Neural crest cell (in vitro differentiated cells): ENCODE measurements around the gene XRCC3. TPM values are rescaled to one million over a fixed set of nuclear protein-coding genes. Genes with fewer than 3 reads are reported as not detected.

ENCODE experiments used
- DNase-seq: peaks from one replicate; pipeline ENCODE4 v3.0.0; 2021; ENCODE audit warnings: low read depth, mixed read lengths, low spot score
- H3K27ac Mint-ChIP-seq: one replicate; pipeline ENCODE4 v1.8.0; 2021; ENCODE audit warnings: mild to moderate bottlenecking, mixed read lengths; ENCODE audit not compliant: unreplicated experiment
- H3K27me3 Mint-ChIP-seq: 2 replicates; pipeline ENCODE4 v1.8.0; 2021; ENCODE audit warnings: low read depth, mild to moderate bottlenecking, mixed read lengths
- H3K36me3 Mint-ChIP-seq: 2 replicates; pipeline ENCODE4 v1.8.0; 2021; ENCODE audit warnings: low read depth, mild to moderate bottlenecking, mixed read lengths
- H3K4me1 Mint-ChIP-seq: 2 replicates; pipeline ENCODE4 v1.8.0; 2021; ENCODE audit warnings: mixed read lengths
- H3K4me3 Mint-ChIP-seq: one replicate; pipeline ENCODE4 v1.8.0; 2021; ENCODE audit warnings: mild to moderate bottlenecking, mixed read lengths
- H3K9me3 Mint-ChIP-seq: 2 replicates; pipeline ENCODE4 v1.8.0; 2021; ENCODE audit warnings: mixed read lengths
- total RNA-seq: library from RNA; stranded (reverse); gene quantifications from 2 replicates; pipeline ENCODE4 v1.2.1, GENCODE V29; 2021
- TF ChIP-seq, protein P1 (sequence below): fragments of 200-600 bp; sonication (generic); conservative IDR thresholded peaks from 2 replicates; pipeline ENCODE4 v1.5.0; 2021; ENCODE audit warnings: antibody characterized with exemption, mild to moderate bottlenecking

Gene XRCC3
- total RNA-seq, 1 donor from 2014 or later, result 50.8 TPM

DNA sequence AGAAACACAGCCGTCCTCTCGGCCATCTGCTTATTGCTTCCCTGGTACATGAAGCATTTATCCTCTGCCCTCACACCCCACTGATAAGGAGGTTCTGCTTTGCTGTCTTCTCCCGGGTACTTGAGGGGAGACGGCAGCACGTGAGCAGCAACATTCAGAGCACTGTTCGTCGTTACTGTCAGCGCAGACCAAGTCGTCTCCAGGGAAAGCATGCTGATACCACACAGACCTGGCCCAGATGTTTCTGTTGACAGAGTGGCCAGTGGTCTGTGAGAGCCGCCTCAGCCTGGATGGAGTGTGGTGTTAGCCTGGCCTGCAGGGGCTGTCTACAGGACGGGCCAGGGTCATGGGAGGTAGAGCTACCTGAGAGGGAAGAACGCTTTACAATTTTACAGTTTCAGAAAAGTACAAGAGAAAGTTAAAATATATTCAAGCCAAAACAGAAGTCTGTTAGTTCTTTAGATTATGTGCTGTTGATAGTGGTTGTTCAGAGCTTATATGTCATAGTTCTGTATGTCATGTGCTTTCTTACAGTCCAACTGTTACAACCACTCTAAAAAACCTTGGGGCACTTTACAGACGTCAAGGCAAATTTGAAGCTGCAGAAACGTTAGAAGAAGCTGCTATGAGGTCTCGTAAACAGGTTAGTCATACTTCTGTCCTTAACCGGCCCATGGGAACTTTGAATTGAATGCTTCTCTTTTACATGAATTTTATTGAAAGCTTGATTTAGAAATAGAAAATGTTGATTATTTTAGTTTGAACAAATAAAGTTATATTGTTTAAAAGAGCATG, 38.2 kb downstream of the XRCC3 start:
- peak overlapping the region; percentile 67 for H3K27ac Mint-ChIP-seq
- TF ChIP-seq, protein P1, sequence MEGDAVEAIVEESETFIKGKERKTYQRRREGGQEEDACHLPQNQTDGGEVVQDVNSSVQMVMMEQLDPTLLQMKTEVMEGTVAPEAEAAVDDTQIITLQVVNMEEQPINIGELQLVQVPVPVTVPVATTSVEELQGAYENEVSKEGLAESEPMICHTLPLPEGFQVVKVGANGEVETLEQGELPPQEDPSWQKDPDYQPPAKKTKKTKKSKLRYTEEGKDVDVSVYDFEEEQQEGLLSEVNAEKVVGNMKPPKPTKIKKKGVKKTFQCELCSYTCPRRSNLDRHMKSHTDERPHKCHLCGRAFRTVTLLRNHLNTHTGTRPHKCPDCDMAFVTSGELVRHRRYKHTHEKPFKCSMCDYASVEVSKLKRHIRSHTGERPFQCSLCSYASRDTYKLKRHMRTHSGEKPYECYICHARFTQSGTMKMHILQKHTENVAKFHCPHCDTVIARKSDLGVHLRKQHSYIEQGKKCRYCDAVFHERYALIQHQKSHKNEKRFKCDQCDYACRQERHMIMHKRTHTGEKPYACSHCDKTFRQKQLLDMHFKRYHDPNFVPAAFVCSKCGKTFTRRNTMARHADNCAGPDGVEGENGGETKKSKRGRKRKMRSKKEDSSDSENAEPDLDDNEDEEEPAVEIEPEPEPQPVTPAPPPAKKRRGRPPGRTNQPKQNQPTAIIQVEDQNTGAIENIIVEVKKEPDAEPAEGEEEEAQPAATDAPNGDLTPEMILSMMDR, result no peak
- no peaks in the 10 kb centered on the region for H3K9me3 Mint-ChIP-seq
- DNase-seq, result no peak
- H3K4me1 Mint-ChIP-seq, result no peaks in the 10 kb centered on the region
- H3K4me3 Mint-ChIP-seq, result no peak overlapping the region
- H3K27me3 Mint-ChIP-seq, result no peaks in the 10 kb centered on the region
- peaks cover 15% of the 10 kb centered on the region for H3K36me3 Mint-ChIP-seq

GRCh38 chr14:103675957-103676356, 39.3 kb downstream of the XRCC3 start:
- Mint-ChIP-seq H3K36me3 (peaks cover 15% of the 10 kb centered on the region), H3K4me3 (no peak overlapping the region)

GRCh38 chr14:103671911-103672310, 43.3 kb downstream of the XRCC3 start:
- DNase-seq, result no peak
- TF ChIP-seq, protein P1, result no peak
- Mint-ChIP-seq H3K27me3 (no peaks in the 10 kb centered on the region), H3K4me3 (no peak overlapping the region), H3K4me1 (no peaks in the 10 kb centered on the region), H3K36me3 (peaks cover 15% of the 10 kb centered on the region), H3K9me3 (no peaks in the 10 kb centered on the region), H3K27ac (no peak overlapping the region)

More at GRCh38 chr14:103675957-103676356, 39.3 kb downstream of the XRCC3 start:
- no peaks in the 10 kb centered on the region for H3K9me3 Mint-ChIP-seq
- TF ChIP-seq, protein P1, result no peak
- H3K27ac Mint-ChIP-seq, result no peak overlapping the region
- H3K27me3 Mint-ChIP-seq, result no peaks in the 10 kb centered on the region
- no peaks in the 10 kb centered on the region for H3K4me1 Mint-ChIP-seq
- DNase-seq, result no peak

GRCh38 chr14:103669370-103669769, 45.9 kb downstream of the XRCC3 start:
- Mint-ChIP-seq H3K27me3 (no peaks in the 10 kb centered on the region), H3K36me3 (peaks cover 18% of the 10 kb centered on the region), H3K9me3 (no peaks in the 10 kb centered on the region), H3K4me3 (no peak overlapping the region), H3K27ac (no peak overlapping the region), H3K4me1 (no peaks in the 10 kb centered on the region)
- DNase-seq, result no peak
- TF ChIP-seq, protein P1, result no peak

DNA sequence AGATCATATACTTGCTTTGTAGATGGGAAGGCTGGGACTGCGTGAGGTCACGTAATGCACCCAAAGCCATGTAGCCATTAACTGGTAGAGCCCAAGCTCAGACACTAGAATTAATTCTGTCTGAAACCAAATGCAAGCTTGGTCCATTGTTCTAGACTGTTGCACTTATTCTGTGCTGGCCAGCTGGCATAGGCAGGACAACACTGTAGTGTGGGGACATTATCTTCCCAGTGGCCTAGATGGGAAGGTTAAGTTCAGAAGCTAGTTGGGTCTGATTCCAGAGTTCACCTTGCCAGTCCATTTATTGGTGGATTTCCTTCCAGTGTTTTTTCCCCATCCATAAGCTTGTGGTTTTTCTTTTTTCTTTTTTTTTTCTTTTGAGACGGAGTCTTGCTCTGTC, 47.1 kb downstream of the XRCC3 start:
- no peak for DNase-seq
- H3K27ac Mint-ChIP-seq, result no peak overlapping the region
- peaks cover 15% of the 10 kb centered on the region for H3K36me3 Mint-ChIP-seq
- H3K9me3 Mint-ChIP-seq, result no peaks in the 10 kb centered on the region
- TF ChIP-seq, protein P1, result no peak
- H3K4me3 Mint-ChIP-seq, result no peak overlapping the region
- H3K4me1 Mint-ChIP-seq, result no peaks in the 10 kb centered on the region
- no peaks in the 10 kb centered on the region for H3K27me3 Mint-ChIP-seq
